Neural cell (in vitro differentiated cells): Measurements from ENCODE around the gene HDAC4. TPM values are rescaled to one million over a fixed set of nuclear protein-coding genes. Genes with fewer than 3 reads are reported as not detected.

Experiments
- H2AFZ ChIP-seq: fragments of 200-600, 300-800 bp; sonication (generic), shearing (Covaris generic); 2 replicates; pipeline ENCODE4 v1.6.0; 2014; ENCODE audit warnings: low read depth, mild to moderate bottlenecking, antibody characterized with exemption, low read length, moderate library complexity
- H3F3A ChIP-seq: fragments of 200-600 bp; shearing (Covaris generic); 2 replicates; pipeline ENCODE4 v1.6.1; 2016; ENCODE audit warnings: mild to moderate bottlenecking, moderate library complexity, mixed read lengths, antibody characterized with exemption, low read length; ENCODE audit not compliant: insufficient read depth, poor library complexity, severe bottlenecking
- H3K27ac ChIP-seq: fragments of 200-600, 300-800 bp; sonication (generic), shearing (Covaris generic); 2 replicates; pipeline ENCODE4 v1.5.1; 2014; ENCODE audit warnings: mild to moderate bottlenecking, low read length, moderate library complexity
- H3K27me3 ChIP-seq: fragments of 300-800, 200-600 bp; sonication (generic), shearing (Covaris generic); 2 replicates; pipeline ENCODE4 v1.6.0; 2014; ENCODE audit warnings: mild to moderate bottlenecking, low read depth, low read length, moderate library complexity; ENCODE audit not compliant: insufficient read depth
- H3K36me3 ChIP-seq: fragments of 300-800, 200-600 bp; sonication (generic), shearing (Covaris generic); 2 replicates; pipeline ENCODE4 v1.5.1; 2014; ENCODE audit warnings: mild to moderate bottlenecking, antibody characterized with exemption, low read length, moderate library complexity; ENCODE audit not compliant: insufficient read depth
- H3K4me2 ChIP-seq: fragments of 300-800, 200-600 bp; sonication (generic), shearing (Covaris generic); 2 replicates; pipeline ENCODE4 v1.6.0; 2014; ENCODE audit warnings: mild to moderate bottlenecking, low read length
- H3K4me3 ChIP-seq: fragments of 300-800, 200-600 bp; sonication (generic), shearing (Covaris generic); 2 replicates; pipeline ENCODE4 v1.5.1; 2014; ENCODE audit warnings: mild to moderate bottlenecking, low read length, moderate library complexity
- H3K79me2 ChIP-seq: fragments of 200-600 bp; shearing (Covaris generic); replicated peaks from 2 replicates; pipeline ENCODE4 v1.6.0; 2014; ENCODE audit warnings: mild to moderate bottlenecking, low read length, moderate library complexity; ENCODE audit not compliant: insufficient read depth
- H3K9ac ChIP-seq: fragments of 300-800, 200-600 bp; sonication (generic), shearing (Covaris generic); 2 replicates; pipeline ENCODE4 v1.6.1; 2016; ENCODE audit warnings: mild to moderate bottlenecking, low read length, mixed read lengths
- H3K9me2 ChIP-seq: fragments of 200-600 bp; shearing (Covaris generic); 2 replicates; pipeline ENCODE4 v1.6.1; 2016; ENCODE audit warnings: mild to moderate bottlenecking, low read length, mixed read lengths; ENCODE audit not compliant: insufficient read depth
- H3K9me3 ChIP-seq: fragments of 200-600, 300-800 bp; sonication (generic), shearing (Covaris generic); 2 replicates; pipeline ENCODE4 v1.6.1; 2016; ENCODE audit warnings: mild to moderate bottlenecking, mixed run types, low read length, moderate library complexity, mixed read lengths
- H4K20me1 ChIP-seq: fragments of 200-600 bp; shearing (Covaris generic); 2 replicates; pipeline ENCODE4 v1.6.1; 2016; ENCODE audit warnings: mild to moderate bottlenecking, mixed run types; ENCODE audit not compliant: insufficient read depth
- CTCF ChIP-seq: fragments of 450-650 bp; IDR thresholded peaks from 2 replicates; pipeline ENCODE4 v1.5.1; 2014; ENCODE audit warnings: antibody characterized with exemption, mild to moderate bottlenecking, moderate library complexity; ENCODE audit not compliant: poor library complexity, severe bottlenecking
- EP300 ChIP-seq: fragments of 450-650 bp; conservative IDR thresholded peaks from 2 replicates; pipeline ENCODE4 v1.6.1; 2014; ENCODE audit warnings: antibody characterized with exemption, mild to moderate bottlenecking, moderate library complexity; ENCODE audit not compliant: poor library complexity, severe bottlenecking
- EZH2 ChIP-seq: fragments of 200-600, 300-800 bp; shearing (Covaris generic), sonication (generic); IDR thresholded peaks from 2 replicates; pipeline ENCODE4 v1.6.1; 2014; ENCODE audit warnings: antibody characterized with exemption, low read length, borderline replicate concordance, mild to moderate bottlenecking; ENCODE audit not compliant: insufficient read depth, poor library complexity, severe bottlenecking
- MXI1 ChIP-seq: fragments of 450-650 bp; conservative IDR thresholded peaks from 2 replicates; pipeline ENCODE4 v1.6.1; 2014; ENCODE audit warnings: antibody characterized with exemption, mild to moderate bottlenecking; ENCODE audit not compliant: poor library complexity, severe bottlenecking
- POLR2AphosphoS5 ChIP-seq: IDR thresholded peaks from 2 replicates; pipeline ENCODE4 v1.6.1; 2012
- RAD21 ChIP-seq: fragments of 450-650 bp; conservative IDR thresholded peaks from 2 replicates; pipeline ENCODE4 v1.6.1; 2014; ENCODE audit warnings: antibody characterized with exemption, mild to moderate bottlenecking, moderate library complexity
- REST ChIP-seq: IDR thresholded peaks from 2 replicates; pipeline ENCODE4 v1.6.1; 2012; ENCODE audit warnings: borderline replicate concordance
- SMC3 ChIP-seq: fragments of 450-650 bp; conservative IDR thresholded peaks from 2 replicates; pipeline ENCODE4 v1.6.1; 2014; ENCODE audit warnings: antibody characterized with exemption, mild to moderate bottlenecking, moderate library complexity; ENCODE audit not compliant: poor library complexity
- TAF1 ChIP-seq: IDR thresholded peaks from 2 replicates; pipeline ENCODE4 v1.6.1; 2012; ENCODE audit warnings: low read depth
- polyA plus RNA-seq: library from polyadenylated mRNA; depleted of rRNA; stranded (reverse); fragments of >200 nt; gene quantifications from 2 replicates; pipeline ENCODE4 v1.2.3, GENCODE V29; 2014

Gene HDAC4
- polyA plus RNA-seq, 1 donor from 2014 or later: 3.4 TPM

DNA sequence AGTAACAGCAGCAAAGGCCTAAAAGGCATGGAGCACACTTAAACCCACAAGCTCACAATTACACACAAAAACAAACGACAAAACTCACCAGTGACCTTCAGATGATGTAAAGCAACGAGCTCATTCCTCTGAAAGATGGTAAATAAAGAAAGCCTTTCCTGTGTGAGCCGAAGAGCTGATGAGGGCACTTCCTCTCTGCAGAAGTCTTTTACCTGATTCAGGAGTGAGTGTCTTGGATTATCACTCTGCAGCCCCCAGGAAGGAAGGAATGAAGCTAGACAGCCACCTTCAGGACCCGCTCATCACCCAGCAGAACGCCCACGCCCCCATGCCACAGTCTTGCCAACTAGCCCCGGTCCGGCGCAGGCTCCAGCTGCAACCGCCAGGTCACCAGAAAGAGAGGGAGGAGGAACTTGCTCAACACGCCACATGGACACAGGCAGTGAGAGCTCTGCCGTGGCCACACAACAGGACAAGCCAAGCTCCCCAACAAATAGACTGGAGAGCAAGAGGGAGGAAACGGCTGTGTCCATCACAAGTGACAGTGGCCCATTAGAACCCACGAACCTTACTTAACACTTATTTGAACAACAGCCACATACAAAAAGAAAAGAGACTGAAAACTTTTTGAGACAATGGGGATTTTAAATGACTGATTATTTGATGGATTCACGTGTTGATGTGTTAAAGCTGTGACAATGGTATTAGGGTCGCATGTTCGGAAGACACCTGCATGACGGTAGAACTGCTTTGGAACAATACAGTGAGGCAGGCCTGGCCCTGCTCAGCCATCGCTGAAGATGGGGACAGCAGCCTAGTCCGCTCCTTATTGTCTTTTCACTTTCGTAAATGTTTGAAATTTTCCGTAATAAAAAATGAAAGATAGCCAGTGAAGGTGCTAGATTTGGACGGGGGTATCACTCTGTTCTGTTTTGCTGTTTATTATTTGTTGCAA, 127.3 kb downstream of the HDAC4 start:
- no peak overlapping the region for H3K27ac ChIP-seq

More for the DNA sequence above, 127.3 kb downstream of the HDAC4 start:
- H3K79me2 ChIP-seq: peaks cover 10% of the 10 kb centered on the region
- H3K4me2 ChIP-seq: no peak overlapping the region
- no peak for TF ChIP-seq RAD21
- TF ChIP-seq POLR2AphosphoS5: no peak
- no peak for TF ChIP-seq SMC3
- no peak for TF ChIP-seq CTCF
- no peak for TF ChIP-seq EP300
- no peak for TF ChIP-seq EZH2
- TF ChIP-seq TAF1: no peak
- no peak for TF ChIP-seq MXI1
- TF ChIP-seq REST: no peak
- no peak overlapping the region for H2AFZ ChIP-seq
- H3K9ac ChIP-seq: no peak overlapping the region
- no peak overlapping the region for H3K4me3 ChIP-seq
- H3K36me3 ChIP-seq: no peaks in the 10 kb centered on the region
- no peaks in the 10 kb centered on the region for H4K20me1 ChIP-seq
- no peaks in the 10 kb centered on the region for H3F3A ChIP-seq
- no peaks in the 10 kb centered on the region for H3K27me3 ChIP-seq
- H3K9me2 ChIP-seq: no peaks in the 10 kb centered on the region
- H3K9me3 ChIP-seq: no peaks in the 10 kb centered on the region
